Measurements from ENCODE around the gene AOPEP.

GRCh38 chr9:95077766-95078370 lies 351.4 kb downstream of the AOPEP start:
- TF ChIP-seq POLR2A (IDR thresholded peaks at IDR 0.05): no peak
- TF ChIP-seq CTCF (IDR thresholded peaks at IDR 0.05): no peak
